Right lung (tissue), 5 donors: ENCODE results near the gene STK32C. TPM values are rescaled to one million over a fixed set of nuclear protein-coding genes. Genes with fewer than 3 reads are reported as not detected.

ENCODE experiments used
- DNase-seq, 2 donors: peaks; one replicate each; pipeline ENCODE4 v3.0.0-alpha.2; 2013
- polyA plus RNA-seq, 5 donors: library from polyadenylated mRNA; unstranded; fragments of 120-200 nt; gene quantifications; one replicate each; pipeline versions ENCODE4 v1.2.1 to v1.2.3, GENCODE V29; 2013; ENCODE audit warnings: inconsistent platforms in 1 of 5, low replicate concordance in 1 of 5; ENCODE audit not compliant: insufficient read length in 5 of 5, insufficient read depth in 1 of 5

STK32C gene
- polyA plus RNA-seq, 5 donors = 8.6 to 14.1 (median 10.5) TPM

DNA sequence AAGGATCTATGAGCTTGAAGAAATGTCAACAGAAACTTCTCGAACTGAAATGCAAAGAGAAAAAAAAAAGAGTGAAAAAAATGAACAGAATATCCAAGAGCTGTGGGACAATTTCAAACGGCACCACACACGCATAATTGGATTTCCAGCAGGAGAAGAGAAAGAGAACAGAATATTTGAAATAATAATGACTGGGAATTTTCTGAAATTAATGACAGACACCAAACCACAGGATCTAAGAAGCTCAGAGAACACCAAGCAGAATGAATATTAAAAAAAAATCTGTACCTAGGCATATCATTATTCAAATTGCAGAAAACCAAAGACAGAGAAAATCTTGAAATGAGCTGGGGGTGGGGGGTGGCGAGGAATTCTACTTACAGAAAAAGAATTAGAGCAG is 93.8 kb downstream of the STK32C start:
- no peak for DNase-seq

DNA sequence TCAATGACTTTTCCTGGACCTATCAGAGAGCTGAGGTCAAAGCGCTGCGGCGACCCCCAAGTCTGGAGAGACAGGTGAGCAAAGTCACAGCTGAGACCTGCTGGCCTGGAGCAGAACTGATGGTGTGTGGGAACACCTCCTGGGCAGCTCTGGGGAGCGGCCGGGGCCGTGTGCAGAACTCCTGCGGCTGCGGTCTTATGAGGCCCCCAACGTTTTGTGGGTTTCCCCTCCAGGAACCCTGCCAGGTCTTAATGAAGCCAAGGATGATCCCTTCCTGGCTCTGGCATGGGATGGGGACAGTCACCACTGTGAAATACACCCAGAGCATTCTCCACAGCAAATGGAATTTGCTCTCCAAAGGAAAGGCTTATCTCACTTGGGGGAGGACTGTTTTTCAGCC is 94.9 kb downstream of the STK32C start:
- DNase-seq = no peak

DNA sequence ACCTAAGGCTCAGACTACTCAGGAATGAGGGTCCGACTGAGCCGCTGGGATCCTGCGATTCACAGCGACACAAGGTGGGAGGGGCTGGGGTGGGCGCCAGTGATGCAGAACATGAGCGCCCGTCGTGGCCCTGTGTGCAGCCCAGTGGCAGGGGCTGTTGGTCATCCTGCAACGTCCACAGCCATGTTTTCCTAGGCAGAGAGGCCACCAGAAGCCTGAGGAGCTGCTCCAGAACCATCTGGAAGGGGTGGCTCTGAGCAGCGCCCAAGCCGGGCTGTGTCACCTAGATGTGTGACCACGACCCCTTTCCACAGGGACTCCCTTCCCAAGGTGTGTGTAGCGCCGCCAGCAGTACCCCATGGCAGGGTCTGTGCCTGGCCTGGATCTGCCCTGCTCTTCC is 96.5 kb downstream of the STK32C start:
- no peak for DNase-seq

DNA sequence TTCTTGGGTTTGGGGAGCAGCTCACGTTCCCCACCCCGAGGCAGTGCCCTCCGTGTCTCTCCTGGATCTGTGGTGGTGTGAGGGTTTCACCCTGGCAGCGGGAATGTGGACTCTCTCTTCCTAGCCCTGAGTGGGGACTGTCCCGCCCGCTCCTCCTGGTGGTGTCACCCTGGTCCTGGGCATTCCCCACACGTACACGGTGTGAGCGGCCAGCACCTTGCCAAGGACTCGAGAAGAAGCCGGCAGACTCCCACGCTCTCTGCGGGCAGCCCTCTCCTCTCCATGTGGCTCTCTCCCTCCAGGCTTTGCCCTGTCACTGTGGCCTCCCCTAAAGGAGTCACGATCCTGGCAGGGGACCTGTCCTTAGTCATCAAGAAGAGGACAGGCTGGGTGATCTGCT is 97.0 kb downstream of the STK32C start:
- DNase-seq = no peak

DNA sequence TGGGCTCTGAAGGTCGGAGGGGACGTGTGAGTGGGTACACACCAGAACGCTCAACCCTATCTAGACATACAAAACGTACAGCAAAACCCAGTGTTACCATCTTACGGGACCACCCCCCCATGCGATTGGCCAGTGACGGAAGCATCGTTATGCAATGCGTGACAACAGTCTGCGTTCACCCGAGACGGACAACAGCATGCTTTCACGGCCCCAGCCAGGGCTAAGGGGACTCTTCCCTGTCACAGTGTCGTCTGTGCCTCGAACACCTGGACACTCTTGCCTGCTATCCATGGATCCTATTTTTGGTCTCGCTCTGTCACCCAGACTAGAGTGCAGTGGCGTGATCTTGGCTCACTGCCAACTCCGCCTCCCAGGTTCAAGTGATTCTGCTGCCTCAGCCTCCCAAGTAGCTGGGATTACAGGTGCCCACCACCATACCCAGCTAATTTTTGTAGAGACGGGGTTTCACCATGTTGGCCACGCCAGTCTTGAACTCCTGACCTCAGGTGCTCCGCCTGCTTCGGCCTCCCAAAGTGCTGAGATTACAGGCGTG is 97.7 kb downstream of the STK32C start:
- no peak for DNase-seq

DNA sequence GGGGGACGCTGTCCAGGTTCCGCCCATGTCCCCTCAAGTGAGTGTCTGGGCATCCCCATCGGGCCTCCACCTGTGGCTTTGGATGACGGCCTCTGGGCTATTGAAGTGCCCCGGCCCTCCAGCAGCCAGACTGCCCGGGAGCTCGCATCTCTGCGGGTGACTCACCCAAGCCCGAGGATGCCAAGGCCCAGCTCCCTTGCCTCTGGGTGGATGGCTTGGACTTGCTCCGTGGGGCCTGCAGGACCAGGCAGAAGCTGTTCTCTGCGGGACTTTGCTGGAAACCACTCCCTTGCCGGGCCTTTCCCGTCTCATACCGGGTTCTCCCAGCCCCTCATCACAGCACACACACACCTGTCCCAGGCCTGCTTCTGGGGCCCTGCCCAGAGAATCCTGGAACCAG is 98.6 kb downstream of the STK32C start:
- no peak for DNase-seq

DNA sequence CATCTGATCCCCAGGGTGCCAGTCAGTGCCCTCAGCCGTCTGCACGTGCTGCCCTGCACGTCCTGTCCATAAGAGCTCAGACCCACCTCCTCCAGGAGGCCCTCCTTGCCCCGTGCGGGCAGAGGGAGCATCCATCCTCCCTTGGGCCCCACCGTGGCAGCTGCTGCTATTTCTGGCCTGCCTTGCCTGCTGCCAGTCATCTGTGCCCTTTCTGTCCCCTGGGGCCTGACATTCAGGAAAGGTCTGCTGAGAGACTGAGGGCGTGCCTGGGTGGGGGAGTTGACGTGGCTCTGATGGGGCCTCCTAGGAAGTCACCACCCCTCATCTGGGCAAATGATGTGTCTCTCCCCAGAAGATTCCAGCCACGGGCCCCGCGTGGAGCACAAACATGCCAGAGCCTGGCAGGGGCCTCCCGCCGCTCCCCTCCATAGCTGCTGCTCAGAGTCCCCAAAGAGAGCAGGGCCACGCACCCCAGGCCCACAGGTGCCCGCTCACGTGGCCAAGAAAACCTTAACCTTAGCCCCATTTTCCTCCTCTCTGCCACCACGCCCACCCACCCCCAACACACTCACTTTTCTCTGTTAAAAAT is 99.2 kb downstream of the STK32C start:
- no peak for DNase-seq

DNA sequence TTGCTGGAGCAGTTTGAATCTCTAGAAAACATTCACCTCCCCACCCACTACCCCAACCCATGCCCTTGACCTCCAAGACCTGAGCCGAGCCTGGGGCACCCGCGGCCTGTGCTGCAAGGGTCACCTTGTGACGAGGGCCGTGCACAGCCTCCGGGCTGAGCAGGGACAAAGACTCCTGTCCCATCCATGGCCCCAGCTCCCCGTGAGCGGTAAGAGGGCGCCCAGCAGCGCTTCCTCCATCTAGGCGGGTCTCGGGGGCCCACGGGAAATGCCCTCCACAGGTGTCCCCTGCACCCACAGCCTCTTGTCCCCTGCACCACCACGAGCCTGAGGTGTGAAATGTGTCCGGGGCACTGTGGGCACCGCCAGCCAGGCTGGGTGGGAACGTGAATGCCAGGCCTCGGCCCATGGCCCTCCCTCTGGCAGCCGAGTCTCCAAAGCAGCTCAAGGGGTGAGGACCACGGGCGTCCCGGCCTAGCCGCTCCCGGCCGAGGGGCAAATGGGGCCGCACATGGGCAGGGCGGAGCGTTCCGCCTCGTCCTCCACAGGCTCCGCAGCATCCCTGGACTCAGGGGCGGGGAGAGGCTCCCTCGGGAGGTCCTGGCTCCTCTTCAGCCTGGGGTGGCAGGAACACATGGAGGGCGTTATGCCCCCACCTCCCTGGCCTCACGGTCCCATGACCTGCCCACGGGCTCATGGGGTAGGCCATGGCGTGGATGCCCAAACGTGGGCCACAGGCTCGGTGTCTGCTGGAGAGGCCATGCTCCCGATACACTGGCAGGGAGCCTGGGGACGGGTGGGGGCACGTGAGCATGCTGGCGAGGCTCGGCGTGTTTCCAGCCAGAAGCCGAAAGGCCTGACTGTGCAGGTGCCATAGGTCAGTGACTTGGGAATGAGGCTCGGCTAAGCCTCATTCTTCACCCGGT is 100.0 kb downstream of the STK32C start:
- no peak for DNase-seq

DNA sequence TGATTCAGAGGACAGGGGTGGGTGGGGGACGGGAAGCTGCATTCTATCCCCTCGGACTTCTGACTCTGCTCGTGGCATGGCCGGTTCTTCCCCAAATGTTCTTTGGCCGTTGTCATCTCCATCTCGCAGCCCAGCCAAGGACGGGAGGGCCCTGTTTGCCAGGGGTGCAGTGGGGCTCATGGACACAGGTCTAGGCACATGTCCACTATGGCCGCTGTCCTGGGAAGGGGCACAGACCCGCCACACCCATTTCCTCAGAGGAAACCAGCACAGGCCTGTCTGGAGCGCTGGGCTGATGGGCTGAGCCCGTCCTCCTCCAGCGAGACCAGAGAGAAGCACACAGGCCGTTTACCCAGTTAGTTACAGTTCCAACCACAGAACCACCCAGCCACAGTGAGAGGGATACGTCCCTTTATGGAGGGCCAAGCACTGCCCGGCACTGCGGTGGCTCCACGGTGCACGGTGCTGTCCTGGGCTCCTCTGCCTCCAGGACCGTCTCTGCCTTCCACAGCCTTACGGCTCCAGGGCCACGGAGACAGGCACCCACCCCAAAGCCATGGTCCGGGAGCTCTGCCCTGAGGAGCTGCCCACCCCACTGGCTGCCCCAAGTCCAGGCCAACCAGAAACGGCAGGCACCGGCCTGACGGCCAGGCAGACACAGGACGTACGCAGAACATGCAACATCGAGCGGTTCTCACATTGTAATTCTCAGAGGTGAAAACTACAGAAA is 100.8 kb downstream of the STK32C start:
- DNase-seq = no peak

DNA sequence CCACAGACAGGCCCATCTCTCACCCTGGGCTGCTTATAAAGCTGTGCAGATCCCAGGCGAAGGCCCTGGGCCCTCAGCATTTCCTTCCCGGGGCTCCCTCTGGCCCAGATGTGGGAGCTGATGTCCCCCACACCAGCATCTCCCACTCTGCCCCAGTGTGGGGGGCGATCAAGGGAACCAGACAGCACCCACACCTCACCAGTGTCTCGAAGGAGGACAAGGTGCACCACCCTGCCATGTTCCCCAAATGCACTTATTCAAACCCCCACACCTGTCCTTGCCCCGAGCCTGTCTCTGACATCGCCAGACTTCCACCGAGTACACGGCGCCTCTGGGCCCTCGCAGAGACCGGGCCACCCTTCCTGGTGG is 101.4 kb downstream of the STK32C start:
- DNase-seq = no peak

DNA sequence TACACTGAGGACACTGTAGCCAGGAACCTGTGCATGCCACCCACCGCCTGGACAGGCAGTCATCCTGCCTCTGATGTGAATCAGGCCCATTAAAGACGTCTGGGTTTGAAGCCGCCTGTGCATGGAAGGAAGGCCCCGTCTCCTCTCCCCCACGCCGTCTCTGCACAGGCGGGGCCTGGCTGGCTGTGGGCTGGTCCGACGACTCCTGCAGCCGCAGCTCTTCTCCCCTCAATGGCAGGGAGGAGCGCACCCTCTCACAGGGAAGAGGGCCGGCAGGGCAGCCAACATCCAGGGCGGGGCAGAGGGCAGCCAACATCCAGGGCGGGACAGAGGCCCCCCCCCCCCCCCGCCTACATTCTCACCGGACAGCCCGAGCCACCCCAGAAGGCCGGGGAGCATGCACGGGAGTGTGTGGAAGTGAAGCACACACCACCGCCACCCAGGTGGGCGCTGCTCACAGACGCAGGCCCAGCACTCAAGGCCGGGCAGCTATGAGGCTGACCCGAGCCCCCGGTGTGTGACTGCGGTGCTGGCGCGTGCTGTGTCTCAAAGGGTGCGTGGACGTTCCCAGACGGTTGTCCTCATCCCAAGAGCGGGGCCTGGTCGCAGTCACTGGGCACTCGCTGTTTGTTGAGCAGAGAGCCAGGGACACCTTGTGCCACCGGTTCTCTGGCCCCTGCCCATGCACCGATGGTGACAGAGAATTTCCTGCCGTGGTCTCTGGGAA is 101.9 kb downstream of the STK32C start:
- no peak for DNase-seq

DNA sequence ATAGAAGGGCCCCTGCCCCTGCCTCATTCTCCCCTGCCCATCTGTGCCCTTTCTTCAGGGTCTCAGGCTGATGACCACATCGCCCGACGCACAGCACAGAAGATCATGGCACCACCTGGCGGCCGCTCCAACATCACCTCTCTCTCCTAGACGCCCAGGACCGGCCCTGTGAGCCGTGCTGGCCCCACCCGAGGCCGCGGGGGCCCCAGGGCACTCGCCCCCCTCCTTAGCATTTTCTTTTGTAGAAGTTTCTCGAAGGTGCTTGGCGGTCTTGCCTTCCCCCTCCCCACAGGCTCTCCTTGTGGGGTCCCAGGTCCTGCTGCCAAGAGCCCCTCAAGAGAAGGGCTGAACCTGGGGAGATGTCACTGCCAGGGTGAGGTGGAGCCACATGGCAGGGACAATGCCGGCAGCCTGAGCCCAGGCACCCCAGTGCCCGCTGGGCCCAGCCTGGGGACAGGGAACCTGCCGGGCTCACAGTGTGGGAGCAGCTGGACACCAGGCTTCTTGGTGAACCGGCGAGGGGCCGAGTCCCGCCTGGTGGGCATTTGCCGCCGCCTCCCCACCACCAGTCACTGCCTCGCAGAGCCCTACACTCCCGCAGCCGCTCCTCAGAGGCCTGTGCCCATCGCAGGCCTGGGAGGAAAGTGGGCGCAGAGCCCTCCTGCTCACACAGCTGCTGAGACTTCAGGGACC is 102.8 kb downstream of the STK32C start:
- DNase-seq = no peak

DNA sequence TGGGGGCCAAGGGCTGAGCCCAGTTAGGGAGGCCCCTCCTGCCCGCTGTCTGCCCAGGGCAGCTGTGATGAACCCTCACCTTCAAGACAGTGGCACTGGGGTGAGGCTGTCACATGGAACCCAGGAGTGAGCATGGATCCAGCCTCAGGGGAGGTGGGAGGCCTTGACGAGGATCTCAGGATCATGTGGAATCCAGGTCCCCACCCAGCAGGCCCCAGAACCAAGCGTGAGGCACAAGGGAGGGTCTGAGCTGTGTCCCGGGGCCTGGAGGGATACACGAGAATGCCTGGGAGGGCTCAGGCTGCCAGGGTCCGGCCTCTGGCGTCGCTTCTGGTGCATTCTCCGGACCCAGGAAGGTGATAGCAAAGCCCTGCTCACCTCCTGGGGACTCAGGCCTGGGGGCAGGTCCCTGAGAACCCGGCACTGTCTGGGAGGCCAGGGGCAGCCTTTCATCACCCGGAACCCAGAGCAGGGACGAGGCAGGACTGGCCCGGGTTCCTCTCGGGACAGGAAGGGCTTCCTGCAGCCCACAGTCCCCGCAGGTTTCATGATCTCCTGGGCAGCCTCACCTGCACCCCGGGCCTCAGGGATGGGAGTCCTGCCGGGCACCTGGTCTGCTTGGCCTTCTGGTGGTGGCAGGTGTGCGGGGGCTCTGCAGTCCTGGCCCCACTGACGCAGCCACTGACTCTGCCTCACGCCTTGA is 103.5 kb downstream of the STK32C start:
- DNase-seq = no peak

DNA sequence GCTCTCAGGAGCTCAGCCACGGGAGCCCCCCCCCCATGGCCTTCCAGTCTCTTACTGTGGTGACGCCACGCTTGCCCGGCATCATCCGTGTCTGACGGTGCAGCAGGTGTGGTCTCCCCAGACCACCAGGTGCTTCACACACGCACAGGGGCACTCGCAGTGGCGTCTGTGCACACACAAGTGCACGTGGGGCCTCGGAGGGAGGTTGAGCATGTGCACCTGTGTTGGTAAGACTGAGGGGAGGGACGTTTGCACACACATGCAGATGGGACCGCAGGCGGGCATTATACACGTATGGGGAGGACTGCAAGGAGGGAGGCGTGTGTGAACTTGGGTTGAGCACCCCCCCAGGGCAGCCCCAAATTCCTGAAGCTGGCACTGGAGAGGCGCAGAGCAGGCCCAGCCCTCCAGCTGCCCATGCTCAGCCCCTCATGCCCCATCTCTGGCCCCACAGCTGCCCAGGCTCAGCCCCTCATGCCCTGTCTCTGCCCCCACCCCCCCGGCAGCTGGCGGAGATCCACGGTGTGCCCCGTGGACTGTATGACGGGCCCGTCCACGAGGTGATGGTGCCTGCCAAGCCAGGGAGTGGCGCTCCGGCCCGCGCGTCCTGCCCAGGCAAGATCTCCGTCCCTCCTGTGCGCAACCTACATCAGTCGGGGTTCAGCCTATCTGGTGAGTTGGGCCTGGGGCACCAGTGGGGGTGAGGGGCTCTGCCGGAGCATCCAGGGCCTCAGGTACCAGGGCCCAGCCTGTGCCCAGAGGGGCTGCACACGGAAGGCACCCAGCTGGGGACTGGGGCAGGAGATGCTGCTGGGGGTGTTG is 104.3 kb downstream of the STK32C start:
- no peak for DNase-seq

DNA sequence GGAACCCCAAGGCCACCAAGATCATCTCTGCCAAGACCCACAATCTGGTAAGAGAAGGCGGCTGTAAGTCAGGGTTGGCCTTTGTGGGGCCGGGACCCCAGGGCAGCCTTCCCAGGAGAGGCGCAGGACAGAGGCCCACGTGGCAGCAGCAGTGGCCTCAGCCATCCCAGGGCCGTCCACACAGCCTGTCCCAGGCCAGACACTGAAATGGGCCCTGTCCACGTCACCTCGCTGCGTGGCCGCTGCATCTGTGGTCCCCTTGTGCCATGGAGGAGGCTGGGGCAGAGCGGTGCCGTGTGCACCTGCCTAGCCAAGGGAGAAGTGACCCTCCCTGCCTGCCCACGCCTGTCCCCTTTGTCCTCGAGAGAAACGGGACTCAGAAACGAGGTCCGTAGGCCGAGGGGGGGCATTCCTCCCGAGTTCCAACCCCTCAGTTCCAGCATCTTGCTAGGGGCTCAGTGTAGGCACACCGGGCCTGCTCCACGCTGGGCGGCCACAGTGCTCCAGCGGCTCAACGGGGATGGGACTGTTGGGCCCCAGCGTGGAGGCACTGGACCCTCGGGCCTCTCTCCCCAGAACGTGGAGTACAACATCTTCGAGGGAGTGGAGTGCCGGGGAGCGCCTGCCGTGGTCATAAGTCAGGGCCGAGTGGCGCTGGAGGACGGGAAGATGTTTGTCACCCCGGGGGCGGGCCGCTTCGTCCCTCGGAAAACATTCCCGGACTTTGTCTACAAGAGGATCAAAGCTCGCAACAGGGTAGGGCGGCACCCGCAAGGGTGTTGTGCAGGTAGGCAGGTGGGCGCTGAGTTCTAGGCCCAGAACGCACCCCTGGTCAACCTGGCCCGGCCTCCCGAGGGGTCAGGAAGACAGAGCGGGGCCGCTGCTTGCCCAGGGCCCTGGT is 105.4 kb downstream of the STK32C start:
- DNase-seq = no peak

DNA sequence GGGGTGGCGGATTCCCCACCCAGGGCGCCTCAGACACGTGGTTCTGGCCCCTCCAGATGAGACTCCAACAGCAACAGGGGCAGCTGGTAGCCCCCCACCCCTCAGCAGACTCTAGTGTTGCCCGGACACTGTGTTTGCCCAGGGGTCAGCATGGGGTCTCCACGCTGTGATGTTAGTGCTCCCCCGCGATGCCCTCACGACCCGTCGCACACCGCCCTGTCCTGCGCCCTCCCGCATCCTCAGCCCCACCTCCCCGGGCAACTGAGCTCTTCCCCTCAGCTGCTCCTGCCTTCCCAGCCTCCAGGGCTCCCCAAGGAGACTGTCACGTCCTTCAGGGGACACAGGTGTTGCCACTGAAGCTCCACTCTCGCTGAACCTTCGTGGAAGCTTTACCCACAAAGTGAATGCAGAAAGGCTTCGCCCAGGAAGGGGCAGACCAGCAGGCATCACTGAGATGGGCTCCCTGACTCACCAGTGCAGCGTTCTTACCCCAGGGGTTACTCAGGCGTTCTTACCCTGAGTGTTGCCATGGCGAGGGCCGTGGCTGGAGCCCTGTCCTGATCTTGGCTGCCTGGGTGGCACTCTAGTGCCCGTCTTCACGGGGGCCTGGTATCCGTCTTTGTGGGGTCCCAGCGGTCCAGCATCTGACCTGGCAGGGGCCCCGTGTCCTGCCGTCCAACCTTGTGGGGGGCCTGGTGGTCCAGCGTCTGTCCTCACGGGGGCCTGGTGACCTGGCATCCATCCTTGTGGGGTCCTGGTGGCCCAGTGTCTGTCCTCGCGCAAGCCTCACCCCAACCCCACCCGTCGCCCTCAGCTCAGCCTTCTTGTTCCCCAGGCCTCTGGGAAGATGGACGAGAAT is 106.4 kb downstream of the STK32C start:
- no peak for DNase-seq

DNA sequence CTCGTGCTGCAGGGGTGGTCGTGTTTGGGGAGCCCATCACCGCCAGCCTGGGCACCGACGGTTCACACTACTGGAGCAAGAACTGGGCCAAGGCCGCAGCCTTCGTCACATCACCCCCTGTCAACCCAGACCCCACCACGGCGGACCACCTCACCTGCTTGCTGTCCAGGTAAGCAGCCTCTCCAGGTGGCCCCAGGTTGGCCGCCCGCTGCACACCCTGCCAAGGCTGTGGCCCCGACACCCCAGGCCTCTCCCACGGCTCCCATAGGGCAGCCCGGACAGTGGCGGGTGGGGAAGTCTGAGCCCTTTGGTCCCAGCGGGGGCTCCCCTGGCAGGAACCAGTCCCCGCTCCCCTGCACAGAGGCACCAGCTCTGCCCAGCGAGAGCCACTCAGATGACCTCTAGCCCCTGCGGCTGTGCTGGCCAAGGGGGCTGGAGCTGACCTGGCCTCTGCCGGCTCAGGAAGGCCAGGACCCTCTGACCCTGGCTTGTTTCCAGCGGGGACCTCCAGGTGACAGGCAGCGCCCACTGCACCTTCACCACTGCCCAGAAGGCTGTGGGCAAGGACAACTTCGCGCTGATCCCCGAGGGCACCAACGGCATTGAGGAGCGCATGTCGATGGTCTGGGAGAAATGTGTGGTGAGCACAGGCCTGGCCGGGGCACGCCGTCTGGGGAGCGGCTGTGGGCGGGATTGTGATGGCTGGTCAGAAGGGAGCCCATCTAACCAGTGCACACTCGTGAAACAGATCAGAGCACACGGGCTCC is 107.2 kb downstream of the STK32C start:
- DNase-seq = no peak
